Measurements from ENCODE around the gene TARM1.
"Not testable (repeated sequence)": the region's sequence is repeated elsewhere in the genome, so short reads cannot be mapped to it uniquely, and the experiment has no call there.

DNA sequence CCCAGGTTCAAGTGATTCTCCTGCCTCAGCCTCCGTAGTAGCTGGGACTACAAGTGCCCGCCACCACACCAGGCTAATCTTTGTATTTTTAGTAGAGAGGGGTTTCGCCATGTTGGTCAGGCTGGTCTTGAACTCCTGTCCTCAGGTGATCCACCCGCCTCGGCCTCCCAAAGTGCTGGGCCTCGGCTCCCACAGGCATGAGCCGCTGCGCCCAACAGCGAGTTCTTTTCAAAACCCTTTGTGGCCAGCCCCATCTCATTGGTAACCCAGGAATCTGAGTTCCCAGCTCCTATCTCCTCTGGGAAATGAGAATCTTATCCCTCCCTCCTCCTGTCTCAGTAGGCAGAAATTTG, 18.7 kb upstream of the TARM1 start:
- not testable (repeated sequence) for TF ChIP-seq SMC3 (conservative IDR thresholded peaks at IDR 0.05; ENCODE audit: poor library complexity); POLR2AphosphoS5 (IDR thresholded peaks at IDR 0.05); TAF1 (IDR thresholded peaks at IDR 0.05; ENCODE audit: low read depth)
- TF ChIP-seq, protein P1, sequence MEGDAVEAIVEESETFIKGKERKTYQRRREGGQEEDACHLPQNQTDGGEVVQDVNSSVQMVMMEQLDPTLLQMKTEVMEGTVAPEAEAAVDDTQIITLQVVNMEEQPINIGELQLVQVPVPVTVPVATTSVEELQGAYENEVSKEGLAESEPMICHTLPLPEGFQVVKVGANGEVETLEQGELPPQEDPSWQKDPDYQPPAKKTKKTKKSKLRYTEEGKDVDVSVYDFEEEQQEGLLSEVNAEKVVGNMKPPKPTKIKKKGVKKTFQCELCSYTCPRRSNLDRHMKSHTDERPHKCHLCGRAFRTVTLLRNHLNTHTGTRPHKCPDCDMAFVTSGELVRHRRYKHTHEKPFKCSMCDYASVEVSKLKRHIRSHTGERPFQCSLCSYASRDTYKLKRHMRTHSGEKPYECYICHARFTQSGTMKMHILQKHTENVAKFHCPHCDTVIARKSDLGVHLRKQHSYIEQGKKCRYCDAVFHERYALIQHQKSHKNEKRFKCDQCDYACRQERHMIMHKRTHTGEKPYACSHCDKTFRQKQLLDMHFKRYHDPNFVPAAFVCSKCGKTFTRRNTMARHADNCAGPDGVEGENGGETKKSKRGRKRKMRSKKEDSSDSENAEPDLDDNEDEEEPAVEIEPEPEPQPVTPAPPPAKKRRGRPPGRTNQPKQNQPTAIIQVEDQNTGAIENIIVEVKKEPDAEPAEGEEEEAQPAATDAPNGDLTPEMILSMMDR (IDR thresholded peaks at IDR 0.05; ENCODE audit: poor library complexity, severe bottlenecking), result not testable (repeated sequence)
